Testis (tissue), 3 donors: Measurements from ENCODE around the gene PSAPL1. TPM values are rescaled to one million over a fixed set of nuclear protein-coding genes. Genes with fewer than 3 reads are reported as not detected.
"Not testable (repeated sequence)": the region's sequence is repeated elsewhere in the genome, so short reads cannot be mapped to it uniquely, and the experiment has no call there.

ENCODE experiments used
- DNase-seq: peaks from one replicate; pipeline ENCODE4 v3.0.0-alpha.2; 2019
- H3K27ac ChIP-seq, 2 donors: fragments of 200-600 bp; sonication (generic); one replicate each; pipeline ENCODE4 v1.5.1; 2019
- H3K27me3 ChIP-seq: fragments of 200-600 bp; sonication (generic); one replicate; pipeline ENCODE4 v1.5.1; 2019
- H3K36me3 ChIP-seq: fragments of 200-600 bp; sonication (generic); one replicate; pipeline ENCODE4 v1.5.1; 2017; ENCODE audit warnings: low read depth; ENCODE audit errors: missing control alignments
- H3K4me1 ChIP-seq: fragments of 200-600 bp; sonication (generic); one replicate; pipeline ENCODE4 v1.5.1; 2019
- H3K4me3 ChIP-seq, 2 donors: fragments of 200-600 bp; sonication (generic); one replicate each; pipeline ENCODE4 v1.5.1; 2017 to 2019
- H3K9me3 ChIP-seq: fragments of 200-600 bp; sonication (generic); one replicate; pipeline ENCODE4 v1.5.1; 2017
- POLR2A ChIP-seq: fragments of 450-650 bp; IDR thresholded peaks from one replicate; pipeline ENCODE4 v1.6.1; 2017; ENCODE audit warnings: antibody characterized with exemption, mild to moderate bottlenecking, moderate library complexity
- WGBS, 2 donors: methylation state at CpG; one replicate each; pipeline ENCODE4 v1.1.5; 2018; 5-methylcytosine and 5-hydroxymethylcytosine counted together
- intact Hi-C: fragments of 100-400 bp; cut with DNase I; formaldehyde crosslinking; loops from one replicate; pipeline ENCODE4 v1.15.1; 2023; ENCODE audit warnings: low total_unique reads
- polyA plus RNA-seq: library from polyadenylated mRNA; stranded (reverse); fragments of 350-450 nt; fragmentation: Illumina TruSeq; extraction: RNeasy Lipid Tissue Mini Kit (QIAGEN cat#74804); gene quantifications from one replicate; pipeline ENCODE4 v1.2.3, GENCODE V29; 2014; ENCODE audit warnings: low read depth, low replicate concordance; ENCODE audit not compliant: insufficient read depth
- total RNA-seq, 2 donors: library from RNA; depleted of rRNA; stranded (reverse); fragments of >200 nt; gene quantifications; one replicate each; pipeline ENCODE4 v1.2.3, GENCODE V29; 2016
- TF ChIP-seq, protein P1 (sequence below), 3 experiments: fragments of 450-650 bp in 2 of 3; fragments of 200-600 bp in 1 of 3; sonication (generic) in 1 of 3; IDR thresholded peaks; one replicate each; pipeline ENCODE4 v1.5.1; 2016 to 2019; ENCODE audit warnings: antibody characterized with exemption in 3 of 3, mild to moderate bottlenecking in 2 of 3, moderate library complexity in 1 of 3

PSAPL1 gene
- total and polyA plus RNA-seq, 3 donors from 2014 or later: 11.0 to 19.0 (median 17.5) TPM

DNA sequence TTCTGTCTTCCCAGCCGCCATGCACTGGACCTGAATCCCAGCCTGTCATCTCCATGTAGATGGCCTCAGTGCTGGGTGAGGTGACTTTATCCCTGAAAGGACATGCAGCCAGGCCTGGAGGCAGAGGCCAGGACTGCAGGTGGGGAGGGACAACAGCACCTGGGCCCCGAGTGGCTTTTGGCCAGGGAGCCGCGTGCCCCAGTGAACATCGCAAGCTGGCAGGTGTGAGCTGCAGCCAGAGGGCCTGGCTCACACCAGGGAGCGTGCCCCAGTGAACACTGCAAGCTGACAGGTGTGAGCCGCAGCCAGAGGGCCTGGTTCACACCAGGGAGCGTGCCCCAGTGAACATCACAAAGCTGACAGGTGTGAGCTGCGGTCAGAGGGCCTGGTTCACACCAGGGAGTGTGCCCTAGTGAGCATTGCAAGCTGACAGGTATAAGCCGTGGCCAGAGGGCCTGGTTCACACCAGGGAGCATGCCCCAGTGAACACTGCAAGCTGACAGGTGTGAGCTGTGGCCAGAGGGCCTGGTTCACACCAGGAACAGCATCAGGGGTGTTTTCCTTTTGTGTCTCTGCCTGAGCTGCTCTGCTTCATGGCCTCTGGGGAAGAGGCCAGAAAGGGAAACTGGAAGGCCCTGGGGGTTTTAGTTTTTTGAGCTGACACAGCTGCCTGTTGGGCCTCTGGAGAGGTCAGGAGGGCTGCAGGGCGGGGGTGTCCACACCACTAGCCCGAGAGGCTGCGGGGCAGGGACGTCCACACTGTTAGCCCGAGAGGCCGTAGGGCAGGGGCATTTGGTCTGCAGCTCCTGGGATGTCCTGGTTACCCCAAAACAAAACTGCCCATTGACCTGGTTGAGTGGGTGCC is 22.7 kb upstream of the PSAPL1 start:
- H3K27ac ChIP-seq: no peak overlapping the region
- peaks cover 15% of the 10 kb centered on the region for H3K4me1 ChIP-seq
- 82 to 92% methylated on average over 12 to 14 of the region's 16 CpGs for WGBS, 2 donors
- DNase-seq: no peak
- no peak overlapping the region for H3K4me3 ChIP-seq
- H3K36me3 ChIP-seq: no peaks in the 10 kb centered on the region
- H3K9me3 ChIP-seq: no peaks in the 10 kb centered on the region
- H3K27me3 ChIP-seq: no peaks in the 10 kb centered on the region
- no peak for TF ChIP-seq POLR2A
- TF ChIP-seq, protein P1, sequence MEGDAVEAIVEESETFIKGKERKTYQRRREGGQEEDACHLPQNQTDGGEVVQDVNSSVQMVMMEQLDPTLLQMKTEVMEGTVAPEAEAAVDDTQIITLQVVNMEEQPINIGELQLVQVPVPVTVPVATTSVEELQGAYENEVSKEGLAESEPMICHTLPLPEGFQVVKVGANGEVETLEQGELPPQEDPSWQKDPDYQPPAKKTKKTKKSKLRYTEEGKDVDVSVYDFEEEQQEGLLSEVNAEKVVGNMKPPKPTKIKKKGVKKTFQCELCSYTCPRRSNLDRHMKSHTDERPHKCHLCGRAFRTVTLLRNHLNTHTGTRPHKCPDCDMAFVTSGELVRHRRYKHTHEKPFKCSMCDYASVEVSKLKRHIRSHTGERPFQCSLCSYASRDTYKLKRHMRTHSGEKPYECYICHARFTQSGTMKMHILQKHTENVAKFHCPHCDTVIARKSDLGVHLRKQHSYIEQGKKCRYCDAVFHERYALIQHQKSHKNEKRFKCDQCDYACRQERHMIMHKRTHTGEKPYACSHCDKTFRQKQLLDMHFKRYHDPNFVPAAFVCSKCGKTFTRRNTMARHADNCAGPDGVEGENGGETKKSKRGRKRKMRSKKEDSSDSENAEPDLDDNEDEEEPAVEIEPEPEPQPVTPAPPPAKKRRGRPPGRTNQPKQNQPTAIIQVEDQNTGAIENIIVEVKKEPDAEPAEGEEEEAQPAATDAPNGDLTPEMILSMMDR (IDR thresholded peaks at IDR 0.05): no peak
- intact Hi-C loops: no loop called here

DNA sequence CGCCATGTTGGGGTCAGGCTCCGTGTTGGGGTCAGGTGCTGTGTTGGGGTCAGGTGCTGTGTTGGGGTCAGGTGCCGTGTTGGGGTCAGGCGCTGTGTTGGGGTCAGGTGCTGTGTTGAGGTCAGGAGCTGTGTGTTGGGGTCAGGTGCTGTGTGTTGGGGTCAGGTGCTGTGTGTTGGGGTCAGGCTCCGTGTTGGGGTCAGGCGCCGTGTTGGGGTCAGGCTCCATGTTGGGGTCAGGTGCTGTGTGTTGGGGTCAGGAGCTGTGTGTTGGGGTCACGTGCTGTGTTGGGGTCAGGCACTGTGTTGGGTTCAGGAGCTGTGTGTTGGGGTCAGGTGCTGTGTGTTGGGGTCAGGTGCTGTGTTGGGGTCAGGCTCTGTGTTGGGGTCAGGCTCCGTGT is 18.1 kb upstream of the PSAPL1 start:
- H3K4me3 ChIP-seq, H3K4me1 ChIP-seq, H3K36me3 ChIP-seq, intact Hi-C loops, H3K9me3 ChIP-seq, H3K27me3 ChIP-seq, DNase-seq, H3K27ac ChIP-seq: not testable (repeated sequence)
- 78 to 86% methylated on average over 9 of the region's 9 CpGs for WGBS, 2 donors

DNA sequence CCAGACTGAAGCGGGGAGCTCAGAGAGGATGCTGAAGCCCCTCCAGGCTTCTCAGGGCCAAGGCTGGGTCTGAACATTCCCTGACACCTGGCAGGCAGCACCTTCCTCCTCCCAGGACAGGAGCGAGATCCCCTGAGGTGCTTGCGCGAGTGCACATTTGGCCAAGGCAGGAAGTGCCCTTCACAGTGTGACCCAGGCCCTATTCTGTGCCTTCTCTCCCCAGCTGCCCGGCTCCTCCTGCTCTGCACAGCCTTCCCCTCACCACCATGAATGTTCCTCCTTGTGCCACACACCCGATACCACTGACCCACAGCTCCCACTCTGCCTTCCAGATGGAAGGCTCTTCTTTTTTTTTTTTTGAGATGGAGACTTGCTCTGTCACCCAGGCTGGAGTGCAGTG is 17.1 kb upstream of the PSAPL1 start:
- no peak overlapping the region for H3K27ac ChIP-seq
- intact Hi-C loops: no loop called here
- H3K36me3 ChIP-seq: no peaks in the 10 kb centered on the region
- no peak overlapping the region for H3K4me3 ChIP-seq
- no peaks in the 10 kb centered on the region for H3K9me3 ChIP-seq
- DNase-seq: no peak
- WGBS, 2 donors: 86 to 100% methylated on average over 5 to 6 of the region's 6 CpGs
- TF ChIP-seq, protein P1 (IDR thresholded peaks at IDR 0.05): no peak
- no peak for TF ChIP-seq POLR2A
- no peaks in the 10 kb centered on the region for H3K4me1 ChIP-seq
- H3K27me3 ChIP-seq: no peaks in the 10 kb centered on the region

DNA sequence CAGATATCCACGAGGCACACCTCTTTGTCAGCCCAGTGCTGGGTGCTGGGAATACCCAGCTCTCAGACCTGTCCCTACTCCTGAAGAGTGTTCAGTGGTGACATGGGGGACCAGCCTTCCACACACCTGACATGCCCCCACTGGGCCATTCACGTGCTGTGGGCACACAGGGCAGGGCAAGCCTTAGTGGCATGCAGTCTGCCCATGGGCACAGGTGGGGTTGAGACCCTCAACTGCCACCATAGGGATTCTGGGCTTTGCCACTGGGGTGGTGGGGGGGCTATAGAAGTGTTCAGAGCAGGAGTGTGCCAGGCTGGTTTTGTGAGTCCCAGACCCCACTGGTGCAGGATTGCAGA is 16.7 kb upstream of the PSAPL1 start:
- no peak for TF ChIP-seq POLR2A
- TF ChIP-seq, protein P1 (IDR thresholded peaks at IDR 0.05): no peak

DNA sequence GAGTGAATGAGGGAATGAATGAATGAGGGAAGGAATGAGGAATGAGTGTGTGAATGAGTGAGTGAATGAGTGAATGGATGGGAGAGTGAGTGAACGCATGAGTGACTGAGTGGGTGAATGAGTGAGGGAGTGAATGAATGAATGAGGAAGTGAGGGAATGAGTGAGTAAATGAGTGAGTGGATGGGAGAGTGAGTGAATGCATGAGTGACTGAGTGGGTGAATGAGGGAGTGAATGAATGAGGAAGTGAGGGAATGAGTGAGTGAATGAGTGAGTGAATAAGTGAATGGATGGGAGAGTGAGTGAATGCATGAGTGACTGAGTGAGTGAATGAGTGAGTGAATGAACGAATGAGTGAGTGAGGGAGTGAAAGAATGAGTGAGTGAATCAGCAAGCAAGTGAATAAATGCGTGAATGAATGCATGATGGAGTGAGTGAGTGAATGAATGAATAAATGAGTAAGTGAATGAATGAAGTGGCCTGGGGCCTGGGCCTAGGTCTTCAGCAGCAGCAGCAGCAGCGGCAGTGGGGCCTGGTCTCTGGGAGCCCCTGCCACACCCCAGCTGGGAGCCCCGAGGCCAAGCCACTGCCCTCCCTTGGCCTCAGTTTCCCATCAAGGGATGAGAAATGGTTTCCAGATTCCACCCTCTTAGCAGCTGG is 16.2 kb upstream of the PSAPL1 start:
- no peak for DNase-seq
- no peak for TF ChIP-seq POLR2A
- TF ChIP-seq, protein P1 (IDR thresholded peaks at IDR 0.05): no peak
- Histone ChIP-seq H3K9me3 (no peaks in the 10 kb centered on the region), H3K36me3 (no peaks in the 10 kb centered on the region), H3K27ac (no peak overlapping the region), H3K4me1 (no peaks in the 10 kb centered on the region), H3K27me3 (no peaks in the 10 kb centered on the region), H3K4me3 (no peak overlapping the region)
- WGBS, 2 donors: 84 to 89% methylated on average over 5 of the region's 5 CpGs
- intact Hi-C loops: no loop called here

More for the DNA sequence above, 16.7 kb upstream of the PSAPL1 start:
- Histone ChIP-seq H3K9me3 (no peaks in the 10 kb centered on the region), H3K27me3 (no peaks in the 10 kb centered on the region), H3K4me1 (no peaks in the 10 kb centered on the region), H3K4me3 (no peak overlapping the region), H3K27ac (no peak overlapping the region), H3K36me3 (no peaks in the 10 kb centered on the region)
- 79 to 100% methylated on average over 1 to 2 of the region's 2 CpGs for WGBS, 2 donors
- intact Hi-C loops: no loop called here
- no peak for DNase-seq
